AG09309 (cell line): ENCODE results near the gene VMO1.
A peak's percentile ranks its signal among the peaks of the same experiment; 100 is the strongest.

ENCODE experiments used
- DNase-seq: peaks from one replicate; pipeline ENCODE4 v3.0.0-alpha.2; 2010; ENCODE audit warnings: low read depth
- H3K4me3 ChIP-seq: 2 replicates; pipeline ENCODE4 v1.5.1; 2011; ENCODE audit warnings: mild to moderate bottlenecking, low read depth, low read length, moderate library complexity; ENCODE audit not compliant: control insufficient read depth
- CTCF ChIP-seq: IDR thresholded peaks from 2 replicates; pipeline ENCODE4 v1.5.1; 2011; ENCODE audit warnings: mild to moderate bottlenecking, low read depth, low read length, inconsistent platforms; ENCODE audit not compliant: insufficient read depth, control insufficient read depth; ENCODE audit errors: missing control alignments

Gene VMO1

GRCh38 chr17:4811471-4811870 is 25.3 kb upstream of the VMO1 start:
- DNase-seq, result no peak
- no peak for TF ChIP-seq CTCF
- H3K4me3 ChIP-seq, result no peak overlapping the region

GRCh38 chr17:4810696-4811290 is 24.6 kb upstream of the VMO1 start:
- DNase-seq, result no peak
- H3K4me3 ChIP-seq, result no peak overlapping the region
- no peak for TF ChIP-seq CTCF

- no peak overlapping the region for H3K4me3 ChIP-seq
- no peak for DNase-seq
- TF ChIP-seq CTCF, result no peak
Observed at GRCh38 chr17:4808378-4808767, 22.2 kb upstream of the VMO1 start.

- DNase-seq, result no peak
- TF ChIP-seq CTCF, result no peak
- H3K4me3 ChIP-seq, result peak overlapping the region; percentile 79
Observed at GRCh38 chr17:4807605-4808377, 21.6 kb upstream of the VMO1 start.

- TF ChIP-seq CTCF, result no peak
- peak within 1 kb of the TSS; percentile 79 for H3K4me3 ChIP-seq
- no peak for DNase-seq
Observed at GRCh38 chr17:4806777-4807604, 20.8 kb upstream of the VMO1 start, which contains the start of gene PLD2. Gene PLD2 (plus strand): TSS chr17:4807152. CDS start chr17:4807773, 621 bp downstream.

- no peak for TF ChIP-seq CTCF
- DNase-seq, result no peak
Observed at GRCh38 chr17:4806456-4806776, 20.3 kb upstream of the VMO1 start.

More at GRCh38 chr17:4806456-4806776, 20.3 kb upstream of the VMO1 start:
- H3K4me3 ChIP-seq, result peak overlapping the region; percentile 79
